Caco-2 (cell line): ENCODE results near the gene NXF1. TPM values are rescaled to one million over a fixed set of nuclear protein-coding genes. Genes with fewer than 3 reads are reported as not detected.

Source experiments
- BruUV-seq: library from RNA; stranded (reverse); fragments of 400-500 nt; replicated peaks from 2 replicates; lab custom pipeline; 2021; lab: Mats Ljungman, UMichigan
- CTCF ChIA-PET: fragments of 300-600 bp; sonication (Branson Sonifier 250); formaldehyde crosslinking; loops from one replicate; lab custom pipeline; 2022; ENCODE audit warnings: antibody characterized with exemption; lab: Charles Lee
- POLR2A ChIA-PET: fragments of 300-600 bp; sonication (Branson Sonifier 250); formaldehyde crosslinking; loops from one replicate; lab custom pipeline; 2022; ENCODE audit warnings: antibody characterized with exemption; lab: Charles Lee
- DNase-seq, 2 experiments: peaks; one replicate each; pipeline versions ENCODE4 v3.0.0 to v3.0.0-alpha.2; 2020 to 2022
- H3K27me3 ChIP-seq: replicated peaks from 2 replicates; pipeline ENCODE4 v1.6.0; 2011; ENCODE audit warnings: low read length; ENCODE audit not compliant: control insufficient read depth, insufficient read depth
- H3K36me3 ChIP-seq: 2 replicates; pipeline ENCODE4 v1.5.1; 2011; ENCODE audit warnings: low read length; ENCODE audit not compliant: control insufficient read depth, insufficient read depth
- H3K4me1 ChIP-seq: fragments of 250-450 bp; sonication (Bioruptor Pico); 2 replicates; pipeline ENCODE4 v1.5.1; 2020; ENCODE audit warnings: mild to moderate bottlenecking
- H3K4me3 ChIP-seq: 2 replicates; pipeline ENCODE4 v1.5.1; 2011; ENCODE audit warnings: low read depth, mild to moderate bottlenecking, control low read depth, low read length
- H3K9me3 ChIP-seq: fragments of 250-450 bp; sonication (Bioruptor Pico); 2 replicates; pipeline ENCODE4 v1.5.1; 2020; ENCODE audit warnings: mild to moderate bottlenecking, moderate library complexity
- H3K27ac Mint-ChIP-seq: one replicate; pipeline ENCODE4 v1.8.0; 2022; ENCODE audit warnings: mixed read lengths; ENCODE audit not compliant: unreplicated experiment
- H3K27me3 Mint-ChIP-seq: one replicate; pipeline ENCODE4 v1.8.0; 2022; ENCODE audit warnings: mixed read lengths; ENCODE audit not compliant: insufficient read depth, unreplicated experiment
- H3K36me3 Mint-ChIP-seq: one replicate; pipeline ENCODE4 v1.8.0; 2022; ENCODE audit warnings: mild to moderate bottlenecking, mixed read lengths; ENCODE audit not compliant: insufficient read depth, unreplicated experiment
- H3K4me1 Mint-ChIP-seq: one replicate; pipeline ENCODE4 v1.8.0; 2022; ENCODE audit warnings: low read depth, mixed read lengths; ENCODE audit not compliant: unreplicated experiment
- H3K4me3 Mint-ChIP-seq: one replicate; pipeline ENCODE4 v1.8.0; 2022; ENCODE audit warnings: mild to moderate bottlenecking, moderate library complexity, mixed read lengths; ENCODE audit not compliant: unreplicated experiment
- H3K9me3 Mint-ChIP-seq: one replicate; pipeline ENCODE4 v1.8.0; 2022; ENCODE audit warnings: mixed read lengths; ENCODE audit not compliant: unreplicated experiment
- intact Hi-C: fragments of 100-400 bp; cut with micrococcal nuclease; formaldehyde crosslinking; loops from one replicate; pipeline ENCODE4 v1.10.0; 2022; ENCODE audit not compliant: unreplicated experiment
- total RNA-seq: library from RNA; stranded (reverse); gene quantifications from 2 replicates; pipeline ENCODE4 v1.2.3, GENCODE V29; 2022
- TF ChIP-seq, protein P1 (sequence below), 2 experiments: fragments of 200-600 bp in 1 of 2; IDR thresholded peaks; 1 replicate in 1 of 2; 2 replicates in 1 of 2; pipeline versions ENCODE4 v1.5.1 to v1.8.0; 2011 to 2022; ENCODE audit warnings: antibody characterized with exemption in 1 of 2, control low read depth in 1 of 2, inconsistent platforms in 1 of 2, low read depth in 1 of 2, low read length in 1 of 2, mild to moderate bottlenecking in 1 of 2, moderate library complexity in 1 of 2; ENCODE audit not compliant: insufficient read depth in 1 of 2, severe bottlenecking in 1 of 2, unreplicated experiment in 1 of 2

The NXF1 gene
- total RNA-seq, 1 experiment from 2014 or later: 77.5 TPM

DNA sequence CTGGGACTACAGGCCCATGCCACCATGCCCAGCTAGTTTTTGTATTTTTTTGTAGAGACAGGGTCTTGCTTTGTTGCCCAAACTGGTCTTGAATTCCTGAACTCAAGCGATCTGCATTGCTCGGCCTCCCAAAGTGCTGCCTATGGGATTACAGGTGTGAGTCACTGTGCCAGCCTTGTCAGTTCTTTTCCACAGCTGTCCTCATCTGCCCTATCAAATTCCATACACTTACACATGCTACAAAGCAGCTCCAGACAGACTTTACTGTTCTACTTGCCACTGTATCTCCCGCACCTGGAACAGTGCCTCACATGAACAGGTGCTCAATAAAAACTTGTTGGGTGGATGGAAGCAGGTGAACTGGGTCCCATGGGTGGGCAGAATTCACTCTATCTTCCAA is 18.4 kb upstream of the NXF1 start:
- CTCF ChIA-PET: interaction anchor here (0.6 to 0.7 kb wide), 2 partner anchors 98 to 155 kb away, joined by 3 to 8 read pairs; no protein-coding TSS in a partner anchor
- TF ChIP-seq, protein P1, sequence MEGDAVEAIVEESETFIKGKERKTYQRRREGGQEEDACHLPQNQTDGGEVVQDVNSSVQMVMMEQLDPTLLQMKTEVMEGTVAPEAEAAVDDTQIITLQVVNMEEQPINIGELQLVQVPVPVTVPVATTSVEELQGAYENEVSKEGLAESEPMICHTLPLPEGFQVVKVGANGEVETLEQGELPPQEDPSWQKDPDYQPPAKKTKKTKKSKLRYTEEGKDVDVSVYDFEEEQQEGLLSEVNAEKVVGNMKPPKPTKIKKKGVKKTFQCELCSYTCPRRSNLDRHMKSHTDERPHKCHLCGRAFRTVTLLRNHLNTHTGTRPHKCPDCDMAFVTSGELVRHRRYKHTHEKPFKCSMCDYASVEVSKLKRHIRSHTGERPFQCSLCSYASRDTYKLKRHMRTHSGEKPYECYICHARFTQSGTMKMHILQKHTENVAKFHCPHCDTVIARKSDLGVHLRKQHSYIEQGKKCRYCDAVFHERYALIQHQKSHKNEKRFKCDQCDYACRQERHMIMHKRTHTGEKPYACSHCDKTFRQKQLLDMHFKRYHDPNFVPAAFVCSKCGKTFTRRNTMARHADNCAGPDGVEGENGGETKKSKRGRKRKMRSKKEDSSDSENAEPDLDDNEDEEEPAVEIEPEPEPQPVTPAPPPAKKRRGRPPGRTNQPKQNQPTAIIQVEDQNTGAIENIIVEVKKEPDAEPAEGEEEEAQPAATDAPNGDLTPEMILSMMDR (IDR thresholded peaks at IDR 0.05; ENCODE audit: insufficient read depth in 1 of 2, low read depth in 1 of 2, low read length in 1 of 2, severe bottlenecking in 1 of 2, unreplicated experiment in 1 of 2): no peak
- intact Hi-C loops: no loop called here
- no peaks in the 10 kb centered on the region for H3K27me3 Mint-ChIP-seq
- Histone ChIP-seq H3K9me3 (no peaks in the 10 kb centered on the region), H3K36me3 (peaks cover 7% of the 10 kb centered on the region), H3K4me3 (no peak overlapping the region), H3K27me3 (no peaks in the 10 kb centered on the region), H3K4me1 (no peaks in the 10 kb centered on the region)
- peaks cover 81% of the 10 kb centered on the region for H3K36me3 Mint-ChIP-seq
- no TSS peak for BruUV-seq
- no peak overlapping the region for H3K27ac Mint-ChIP-seq
- no peak overlapping the region for H3K4me3 Mint-ChIP-seq
- H3K4me1 Mint-ChIP-seq: no peaks in the 10 kb centered on the region
- no peak for DNase-seq
- POLR2A ChIA-PET: no interaction called here
- H3K9me3 Mint-ChIP-seq: no peaks in the 10 kb centered on the region

DNA sequence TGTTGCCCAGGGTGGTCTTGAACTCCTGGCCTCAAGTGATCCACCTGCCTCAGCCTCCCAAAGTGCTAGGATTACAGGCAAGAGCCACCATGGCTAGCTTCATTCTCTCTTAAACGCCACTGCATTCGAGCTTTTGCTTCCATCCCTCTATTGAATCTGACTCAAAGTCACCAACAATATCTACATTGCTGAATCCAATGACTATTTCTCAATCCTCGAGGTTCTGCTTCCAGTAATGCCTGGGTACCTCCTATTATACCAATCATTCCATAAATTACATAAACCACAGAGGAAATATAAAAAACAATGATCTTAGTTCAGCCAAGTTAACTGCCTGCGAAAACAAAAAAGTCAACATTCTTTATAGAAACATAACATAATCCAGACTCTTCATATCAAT is 11.9 kb upstream of the NXF1 start:
- Mint-ChIP-seq H3K4me1 (no peaks in the 10 kb centered on the region), H3K9me3 (no peaks in the 10 kb centered on the region), H3K27me3 (no peaks in the 10 kb centered on the region), H3K27ac (no peak overlapping the region), H3K36me3 (peaks cover 68% of the 10 kb centered on the region), H3K4me3 (no peak overlapping the region)
- no peak for DNase-seq
- Histone ChIP-seq H3K27me3 (no peaks in the 10 kb centered on the region), H3K4me3 (no peak overlapping the region), H3K9me3 (no peaks in the 10 kb centered on the region), H3K4me1 (no peaks in the 10 kb centered on the region), H3K36me3 (no peaks in the 10 kb centered on the region)
- no TSS peak for BruUV-seq
- ChIA-PET POLR2A (interaction anchor here (0.6 kb wide), 1 partner anchor 10 kb away, joined by 5 read pairs; no protein-coding TSS in a partner anchor), CTCF (interaction anchor here (0.6 kb wide), 1 partner anchor 31 kb away, joined by 3 read pairs; no protein-coding TSS in a partner anchor)
- intact Hi-C loops: no loop called here
- TF ChIP-seq, protein P1 (IDR thresholded peaks at IDR 0.05; ENCODE audit: insufficient read depth in 1 of 2, low read depth in 1 of 2, low read length in 1 of 2, severe bottlenecking in 1 of 2, unreplicated experiment in 1 of 2): no peak

DNA sequence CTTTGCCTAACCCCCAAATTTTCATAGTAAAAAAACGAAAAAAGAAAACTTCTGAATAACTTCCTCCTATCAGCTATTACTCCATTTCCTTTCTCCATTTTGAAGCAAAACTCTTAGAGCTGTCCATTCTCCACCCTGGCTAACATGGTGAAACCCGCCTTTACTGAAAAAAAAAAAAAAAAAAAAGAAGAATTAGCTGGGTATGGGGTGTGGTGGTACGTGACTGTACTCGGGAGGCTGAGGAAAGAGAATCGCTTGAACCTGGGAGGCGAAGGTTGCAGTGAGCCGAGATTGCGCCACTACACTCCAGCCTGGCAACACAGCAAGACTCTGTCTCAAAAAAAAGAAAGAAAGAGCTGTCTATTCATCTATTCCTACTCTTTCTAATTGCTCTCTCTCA is 11.3 kb upstream of the NXF1 start:
- Mint-ChIP-seq H3K9me3 (no peaks in the 10 kb centered on the region), H3K27ac (no peak overlapping the region), H3K36me3 (peaks cover 67% of the 10 kb centered on the region), H3K4me1 (no peaks in the 10 kb centered on the region), H3K27me3 (no peaks in the 10 kb centered on the region), H3K4me3 (no peak overlapping the region)
- no peaks in the 10 kb centered on the region for H3K9me3 ChIP-seq
- H3K4me1 ChIP-seq: no peaks in the 10 kb centered on the region
- H3K36me3 ChIP-seq: no peaks in the 10 kb centered on the region
- POLR2A ChIA-PET: interaction anchor here (0.6 kb wide), 1 partner anchor 11 kb away, joined by 5 read pairs; no protein-coding TSS in a partner anchor
- TF ChIP-seq, protein P1 (IDR thresholded peaks at IDR 0.05; ENCODE audit: insufficient read depth in 1 of 2, low read depth in 1 of 2, low read length in 1 of 2, severe bottlenecking in 1 of 2, unreplicated experiment in 1 of 2): no peak
- no peak overlapping the region for H3K4me3 ChIP-seq
- no peak for DNase-seq
- intact Hi-C loops: no loop called here
- BruUV-seq: no TSS peak
- CTCF ChIA-PET: interaction anchor here (0.7 kb wide), 1 partner anchor 158 kb away, joined by 7 read pairs; no protein-coding TSS in a partner anchor
- no peaks in the 10 kb centered on the region for H3K27me3 ChIP-seq
